ENCODE data around the gene ZNF441. TPM values are rescaled to one million over a fixed set of nuclear protein-coding genes. Genes with fewer than 3 reads are reported as not detected.

Gene ZNF441
- total and polyA plus RNA-seq, 10 of the 15 experiments (the other 5 are each of a cell fraction or from before 2014, with no cell fraction given): 1.0 to 9.4 (median 4.3) TPM

- TF ChIP-seq SRF (IDR thresholded peaks at IDR 0.05; ENCODE audit: low read depth in 2 of 2, low read length in 2 of 2) (no peak), IRF3 (IDR thresholded peaks at IDR 0.05) (no peak), POLR2AphosphoS5 (IDR thresholded peaks at IDR 0.05; ENCODE audit: low read length) (peak; percentile 37; the same call in 1 of the 2 replicates), RUNX3 (IDR thresholded peaks at IDR 0.05; ENCODE audit: low read length) (peak; percentile 74), CBX5 (IDR thresholded peaks at IDR 0.05; ENCODE audit: low read depth) (no peak), SMAD5 (IDR thresholded peaks at IDR 0.05; ENCODE audit: low read depth) (no peak), HDAC2 (IDR thresholded peaks at IDR 0.05) (no peak), BMI1 (IDR thresholded peaks at IDR 0.05; ENCODE audit: borderline replicate concordance) (no peak), ZBTB4 (CRISPR knock-in tag; IDR thresholded peaks at IDR 0.05) (no peak), TCF7 (IDR thresholded peaks at IDR 0.05; ENCODE audit: borderline replicate concordance) (no peak), GATAD2B (conservative IDR thresholded peaks at IDR 0.05; ENCODE audit: low read depth) (0 out of 2 replicates have a peak, but pooled peaks have one; percentile 30), ZNF274 (IDR thresholded peaks at IDR 0.05; ENCODE audit: insufficient read depth, insufficient read length) (no peak), TBL1XR1 (IDR thresholded peaks at IDR 0.05; ENCODE audit: low read depth, low read length) (no peak), ZBTB40 (IDR thresholded peaks at IDR 0.05; ENCODE audit: borderline replicate concordance) (0 out of 2 replicates have a peak, but pooled peaks have one; percentile 13), TCF12 (IDR thresholded peaks at IDR 0.05; ENCODE audit: low read depth, low read length) (no peak), ATF2 (IDR thresholded peaks at IDR 0.05; ENCODE audit: low read length) (no peak), EED (IDR thresholded peaks at IDR 0.05; ENCODE audit: low read depth) (0 out of 2 replicates have a peak, but pooled peaks have one; percentile 16), IKZF1 (conservative IDR thresholded peaks at IDR 0.05) (peak; percentile 75), MTA2 (IDR thresholded peaks at IDR 0.05; ENCODE audit: low read depth) (no peak), NKRF (conservative IDR thresholded peaks at IDR 0.05) (0 out of 2 replicates have a peak, but pooled peaks have one; percentile 15)
Measured at GRCh38 chr19:11767633-11768133, 883 bp downstream of the ZNF441 start (continued).
